NOMO-1 treated with DMSO at 0.1 percent for 48 hours (cell line): Measurements from ENCODE around the gene REV3L.
"Not testable (repeated sequence)": the region's sequence is repeated elsewhere in the genome, so short reads cannot be mapped to it uniquely, and the experiment has no call there.

Experiments
- DNase-seq: peaks from one replicate; lab custom pipeline; 2025; ENCODE audit not compliant: unreplicated experiment; lab: John Stamatoyannopoulos, UW

Gene REV3L

DNA sequence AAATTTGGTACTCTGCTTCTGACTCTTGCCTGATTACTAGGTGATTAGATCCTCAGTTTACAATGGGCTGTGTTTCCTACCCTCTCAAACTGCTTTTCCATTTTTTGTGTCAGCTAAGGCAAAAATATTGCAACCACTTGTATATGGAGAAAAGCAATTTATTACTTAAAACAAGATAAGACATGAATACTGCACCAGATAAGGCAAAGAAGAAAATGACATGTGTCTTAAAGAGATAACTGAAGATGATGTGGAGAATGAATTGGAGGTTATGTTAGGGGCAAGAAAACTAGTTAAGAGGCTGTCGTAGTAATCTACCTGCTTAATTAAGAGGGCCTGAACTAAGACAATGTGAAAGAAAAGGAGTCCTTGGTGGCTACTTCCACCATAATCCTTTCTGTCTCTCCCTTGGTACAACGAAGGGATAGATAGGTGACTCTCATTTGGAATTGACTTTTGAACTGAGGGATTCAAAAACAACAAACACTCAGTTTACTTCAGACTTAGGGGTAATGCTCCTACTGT, 16.3 kb upstream of the REV3L start:
- no peak for DNase-seq

DNA sequence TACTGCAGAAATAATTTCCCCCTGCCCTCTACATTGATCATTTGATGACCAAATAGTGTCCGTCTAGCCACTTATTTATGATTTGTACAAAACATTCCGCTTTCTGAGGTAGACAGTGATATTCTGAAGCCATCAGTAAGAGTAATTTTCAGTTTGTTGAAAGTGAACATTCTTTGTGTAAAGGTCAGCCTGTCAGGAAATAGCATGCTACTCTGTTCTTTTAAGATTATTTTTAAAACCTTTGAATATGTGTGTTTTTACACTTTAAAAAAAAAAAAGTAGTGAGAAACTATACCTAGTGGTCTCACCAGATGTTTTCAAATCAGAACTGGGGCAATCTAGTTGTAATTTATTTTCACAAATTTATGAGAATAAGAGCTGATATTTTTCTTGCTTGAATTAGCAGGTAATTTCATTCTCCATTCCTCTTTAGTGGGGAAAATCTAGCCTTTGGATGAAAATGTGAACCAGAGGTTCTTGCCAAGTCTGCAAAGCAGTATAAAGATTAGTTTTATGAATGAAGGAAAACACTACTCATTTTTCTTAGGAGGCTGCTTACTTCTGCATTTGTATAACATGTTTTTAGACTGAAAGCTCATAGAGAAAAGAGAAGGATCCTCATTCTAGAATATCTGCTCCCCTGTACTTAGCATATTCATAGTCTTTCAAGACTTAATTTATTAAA, 12.1 kb upstream of the REV3L start:
- DNase-seq, result no peak

DNA sequence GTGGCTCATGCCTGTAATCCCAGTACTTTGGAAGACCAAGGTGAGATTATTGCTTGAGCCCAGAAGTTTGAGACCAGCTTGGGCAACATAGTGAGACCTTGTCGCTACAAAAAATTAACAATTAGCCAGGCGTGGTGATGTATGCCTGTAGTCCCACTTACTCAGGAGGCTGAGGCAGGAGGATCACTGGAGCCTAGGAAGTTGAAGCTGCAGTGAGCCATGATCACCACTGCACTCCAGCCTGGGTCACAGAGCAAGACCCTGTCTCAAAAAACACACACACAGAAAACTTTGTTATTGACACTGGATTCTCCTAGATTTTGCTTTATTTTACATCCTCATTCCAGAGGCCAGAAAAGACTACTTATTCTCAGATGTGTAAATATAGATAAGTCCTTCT, 9.5 kb upstream of the REV3L start:
- no peak for DNase-seq

DNA sequence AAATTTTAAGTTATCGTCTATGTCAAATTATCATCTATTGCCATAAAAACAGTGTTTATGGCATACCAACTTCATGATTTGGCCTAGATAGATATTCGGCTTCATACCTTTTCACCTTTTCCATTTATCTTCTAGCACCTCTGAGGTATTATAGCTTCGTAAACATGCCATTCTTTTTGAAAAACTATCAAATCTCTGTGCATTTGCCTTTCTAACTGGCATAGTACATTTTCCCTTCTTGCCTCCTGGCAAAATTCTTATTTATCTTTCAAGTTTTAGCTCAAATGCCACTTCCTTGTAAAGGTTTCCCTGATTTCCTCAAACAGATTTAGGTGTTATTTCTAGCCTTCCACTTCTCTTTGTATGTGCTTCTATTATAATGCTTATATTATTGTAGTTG, 7.0 kb upstream of the REV3L start:
- DNase-seq, result no peak

DNA sequence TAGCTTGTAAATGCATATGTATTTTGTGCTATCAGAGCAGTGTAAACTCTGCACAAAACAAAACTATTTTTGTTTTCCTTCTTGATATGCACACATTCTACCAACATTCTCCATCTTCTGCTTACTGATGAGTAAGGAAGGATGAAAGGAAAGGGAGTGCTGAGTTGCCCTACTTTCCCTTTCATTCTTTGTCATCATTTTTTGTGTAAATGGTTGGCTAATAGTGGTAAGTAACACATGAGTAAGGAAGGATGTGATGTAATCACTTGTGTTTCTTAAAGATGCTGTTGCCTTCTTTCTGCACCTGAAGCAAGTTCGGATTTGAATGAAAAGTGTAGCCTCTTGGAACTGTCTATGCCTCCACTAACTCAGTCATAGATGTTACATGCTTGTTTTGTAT, 4.6 kb upstream of the REV3L start:
- peak; percentile 62 for DNase-seq

DNA sequence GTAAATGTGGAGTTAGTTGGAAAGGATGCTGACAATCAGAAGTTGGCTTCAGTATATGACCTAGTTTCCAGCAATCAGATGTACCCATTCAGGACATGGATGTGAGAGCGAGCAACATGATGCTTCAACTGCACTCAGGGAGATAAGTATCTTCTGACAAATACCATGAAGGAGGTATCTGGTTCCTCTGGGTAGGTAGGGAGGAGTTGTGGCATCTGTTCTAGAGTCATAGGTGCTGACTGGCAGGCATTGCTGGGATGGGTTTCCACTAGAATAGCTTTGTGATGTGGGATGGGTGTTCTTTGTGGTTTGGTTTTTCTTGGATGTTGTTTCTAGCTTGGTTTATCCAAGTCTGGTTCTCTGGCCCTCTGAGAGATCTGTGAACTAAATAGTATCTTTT, 3.9 kb upstream of the REV3L start:
- no peak for DNase-seq

DNA sequence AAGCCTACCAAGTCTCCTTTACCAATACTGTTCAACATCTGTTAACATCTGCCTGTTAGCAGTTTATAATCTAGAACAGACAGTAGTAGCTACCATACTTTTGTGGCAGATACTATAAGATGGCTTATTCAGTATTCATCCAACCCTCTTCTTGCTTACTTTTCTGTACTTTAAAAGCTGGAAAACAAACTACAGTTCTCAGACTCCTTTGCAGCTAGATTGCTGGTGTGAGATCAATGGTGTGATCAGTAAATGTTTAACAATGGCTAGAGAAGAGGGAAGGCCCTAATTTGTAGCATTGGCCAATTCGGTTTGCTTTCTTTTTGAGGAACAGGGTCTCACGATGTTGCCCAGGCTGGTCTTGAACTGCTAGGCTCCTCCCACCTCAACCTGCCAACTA, 3.5 kb upstream of the REV3L start:
- DNase-seq, result no peak

DNA sequence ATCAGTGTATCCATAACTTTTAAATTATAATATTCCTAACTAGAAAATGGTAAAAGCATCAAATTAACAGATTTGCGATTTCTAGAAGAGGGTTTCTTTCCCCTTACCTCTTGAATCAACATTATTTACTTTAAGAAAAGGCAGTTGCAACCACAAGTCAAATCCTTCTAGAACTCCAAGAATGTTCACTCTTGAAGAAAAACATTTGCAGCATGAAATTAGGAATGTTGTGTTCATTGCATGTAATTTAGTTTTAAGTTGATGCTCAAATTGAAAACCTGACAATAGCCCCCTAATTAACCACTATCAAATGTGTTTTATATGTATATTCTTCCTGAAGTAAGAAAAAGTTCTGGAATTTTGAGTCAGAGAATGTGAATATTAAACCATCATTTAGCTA, 2.3 kb upstream of the REV3L start:
- DNase-seq, result no peak

DNA sequence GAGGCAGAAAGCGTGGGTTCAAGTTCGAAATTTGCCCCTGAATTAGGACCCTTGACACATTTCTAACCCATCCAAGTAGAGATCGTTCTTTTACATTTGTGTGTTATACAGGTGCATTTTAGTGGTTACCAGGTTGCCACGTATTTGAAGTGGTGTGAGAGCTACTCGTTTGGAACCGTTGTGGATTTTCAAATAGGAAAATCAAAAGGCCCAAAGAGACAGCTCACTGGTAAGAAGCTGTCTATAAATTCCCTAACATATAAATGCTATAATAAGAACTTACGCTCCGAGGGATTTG, 1.6 kb upstream of the REV3L start:
- DNase-seq, result no peak

DNA sequence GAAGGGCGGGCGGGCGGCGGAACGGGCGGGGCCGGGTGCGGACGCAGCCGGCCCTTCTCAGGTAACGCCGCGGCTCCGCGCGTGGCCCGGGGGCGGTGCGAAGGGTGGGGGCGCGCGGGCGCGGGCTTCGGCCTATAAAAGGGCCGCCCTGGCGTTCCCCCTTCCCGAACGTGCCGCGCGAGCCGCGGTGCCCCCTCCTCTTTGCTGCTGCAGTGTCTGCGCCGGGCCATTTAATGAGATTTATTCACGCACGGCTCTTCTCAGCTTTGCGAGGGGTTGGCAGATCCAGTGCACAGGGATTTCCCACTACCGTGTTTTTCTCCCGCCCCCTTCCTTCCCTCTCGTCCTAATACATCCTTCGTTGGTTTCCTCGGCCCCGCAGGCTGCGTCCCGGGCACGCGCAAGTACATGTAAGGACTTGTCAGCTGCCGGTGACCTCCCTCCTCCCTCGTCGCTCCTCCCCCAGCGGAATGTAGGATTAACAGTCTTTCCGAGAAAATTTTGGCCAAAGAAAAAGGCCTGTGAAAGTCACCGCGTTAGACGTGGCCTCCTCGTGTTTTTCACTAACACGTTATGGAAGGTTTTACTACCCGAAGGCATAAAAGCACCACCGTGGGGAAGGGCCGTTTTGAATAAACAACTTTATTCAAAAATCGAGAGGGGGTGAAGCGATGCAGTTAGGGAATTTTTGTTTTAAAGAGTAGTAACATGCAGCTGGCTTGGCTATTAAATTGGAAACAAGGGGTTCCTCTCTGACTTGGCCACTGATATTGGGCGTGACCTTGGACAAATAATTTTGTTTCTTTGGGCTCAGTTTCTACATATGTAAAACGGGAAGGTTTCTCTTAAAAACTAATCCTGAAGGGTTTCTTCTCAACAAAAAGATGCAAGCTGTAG, 966 bp upstream of the REV3L start:
- peak; percentile 79 for DNase-seq

DNA sequence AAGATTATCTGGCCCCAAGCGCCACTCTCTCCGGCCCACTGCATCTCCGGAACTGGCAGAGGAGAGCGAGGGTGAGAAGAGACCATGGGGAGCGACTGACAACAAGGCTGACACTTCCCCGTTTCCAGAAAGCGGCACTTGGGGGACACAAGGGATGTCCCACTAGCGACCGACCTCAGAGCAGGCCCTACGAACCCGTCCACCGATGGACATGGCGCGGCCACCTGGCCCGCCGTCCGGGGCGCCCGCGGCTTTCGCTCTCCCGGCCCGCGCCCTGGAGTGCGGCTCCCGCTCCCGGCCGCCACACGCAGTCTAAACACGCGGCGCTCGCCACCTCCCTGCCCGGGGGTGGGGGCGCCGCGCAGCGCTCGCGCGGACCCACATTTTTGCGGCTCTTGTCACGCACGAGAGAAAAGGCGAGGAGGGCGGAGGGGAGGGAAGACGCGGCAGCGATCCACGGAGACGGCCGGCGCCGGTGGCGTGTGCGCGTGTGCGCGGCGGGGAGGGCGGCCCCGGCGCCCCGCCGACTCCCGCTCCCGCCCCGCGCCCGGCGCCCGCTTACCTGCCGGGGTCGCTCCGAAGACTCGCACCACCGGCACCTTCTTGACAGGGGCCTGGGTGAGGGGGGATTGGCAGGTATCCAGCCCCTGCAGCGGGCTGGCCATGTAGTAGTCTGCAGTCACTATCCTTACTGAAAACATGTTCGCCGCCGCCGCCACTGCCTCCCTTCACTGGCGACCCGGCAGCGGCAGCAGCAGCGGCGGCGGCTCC, 645 bp downstream of the REV3L start:
- peak; percentile 49 for DNase-seq

DNA sequence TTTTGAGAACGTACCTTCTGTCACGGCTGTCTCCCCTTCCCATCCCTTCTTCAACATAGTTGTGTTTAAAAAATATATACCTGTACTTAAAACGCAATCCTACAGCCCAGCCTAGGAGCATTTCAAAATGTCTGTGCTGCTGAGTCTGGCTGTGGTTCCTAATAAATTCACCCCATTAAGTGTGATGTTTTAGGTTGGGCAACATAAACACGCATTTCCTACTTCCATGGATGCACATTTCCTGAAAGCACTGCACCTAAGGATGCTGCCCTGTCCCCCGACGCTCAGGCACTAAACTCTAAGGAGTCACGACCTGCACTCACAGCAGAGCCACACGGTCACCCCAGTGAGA, 1.2 kb downstream of the REV3L start:
- DNase-seq, result no peak

DNA sequence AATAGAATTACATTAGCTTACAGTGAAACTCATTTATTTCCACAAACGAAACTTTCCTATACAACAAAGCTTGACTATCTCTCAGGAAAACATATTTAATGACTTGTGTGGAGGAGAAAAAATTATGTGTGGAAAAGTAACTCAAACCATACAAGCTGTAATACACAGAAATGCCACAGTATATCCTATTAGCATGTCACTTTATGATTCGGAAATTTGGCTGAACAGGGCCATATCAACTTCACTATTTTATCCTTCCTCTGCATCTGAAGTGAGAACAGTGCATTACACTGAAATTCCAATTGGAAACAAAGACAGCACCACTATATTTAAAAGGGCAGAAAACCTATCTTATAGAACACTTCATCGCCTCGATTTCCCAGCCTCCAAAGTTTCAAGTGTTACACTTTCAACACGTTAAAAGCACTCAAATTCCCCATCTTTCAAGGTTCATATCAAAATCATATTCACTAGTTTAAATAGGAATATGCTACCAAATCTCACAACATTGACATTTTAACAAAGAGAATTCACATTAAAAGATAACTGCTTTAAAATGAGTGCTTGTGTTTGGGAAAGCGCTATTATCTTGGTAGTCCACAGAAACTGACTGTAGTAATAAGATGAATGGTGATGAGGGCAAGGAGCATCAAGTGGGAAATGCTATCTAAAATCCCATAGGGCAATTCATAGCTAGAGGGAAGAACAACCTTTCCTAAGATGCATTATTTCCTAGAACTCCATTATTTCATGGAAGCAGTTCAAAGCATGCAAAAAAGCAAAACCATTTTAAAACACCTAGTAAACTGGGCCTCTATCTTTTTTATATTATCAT, 1.8 kb downstream of the REV3L start:
- no peak for DNase-seq

DNA sequence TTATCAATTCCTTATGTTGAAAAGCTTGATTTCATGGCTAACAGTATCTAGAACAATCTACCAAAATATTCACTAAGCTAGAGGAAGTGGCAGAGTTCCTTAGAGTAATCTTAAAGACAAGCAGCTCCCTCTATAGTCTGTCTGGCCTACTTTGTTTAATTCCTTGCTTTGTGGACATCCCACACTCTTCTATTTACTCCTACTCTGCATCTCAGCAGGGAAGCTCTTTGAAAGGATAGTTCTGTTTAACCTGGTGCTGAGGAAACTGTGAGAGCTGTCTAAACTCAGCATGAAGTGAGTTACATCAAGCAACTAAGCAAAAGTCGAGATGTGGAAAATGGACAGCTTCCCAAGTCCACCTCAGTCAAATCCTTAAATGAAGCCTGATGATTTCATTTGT, 4.3 kb downstream of the REV3L start:
- DNase-seq, result peak; percentile 80

DNA sequence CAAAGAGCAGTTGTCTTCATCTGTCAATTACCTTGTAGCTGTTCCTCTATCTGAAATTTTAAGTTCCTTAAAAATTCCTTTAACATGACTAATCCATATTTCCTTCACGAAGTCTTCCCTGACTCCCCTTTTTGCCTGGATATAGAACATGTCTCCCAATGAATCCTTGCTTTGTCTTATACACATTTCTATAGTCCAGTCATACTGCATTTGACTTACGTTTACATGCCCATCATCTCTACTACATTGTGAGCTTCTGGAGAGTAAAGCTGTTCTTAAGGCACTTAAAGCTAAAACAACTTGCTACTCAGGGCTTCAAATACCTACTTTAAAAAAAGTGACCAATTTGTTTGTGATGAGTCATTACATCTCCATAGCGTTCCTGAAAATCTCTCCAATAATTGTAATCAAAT, 4.9 kb downstream of the REV3L start:
- DNase-seq, result peak; percentile 8

DNA sequence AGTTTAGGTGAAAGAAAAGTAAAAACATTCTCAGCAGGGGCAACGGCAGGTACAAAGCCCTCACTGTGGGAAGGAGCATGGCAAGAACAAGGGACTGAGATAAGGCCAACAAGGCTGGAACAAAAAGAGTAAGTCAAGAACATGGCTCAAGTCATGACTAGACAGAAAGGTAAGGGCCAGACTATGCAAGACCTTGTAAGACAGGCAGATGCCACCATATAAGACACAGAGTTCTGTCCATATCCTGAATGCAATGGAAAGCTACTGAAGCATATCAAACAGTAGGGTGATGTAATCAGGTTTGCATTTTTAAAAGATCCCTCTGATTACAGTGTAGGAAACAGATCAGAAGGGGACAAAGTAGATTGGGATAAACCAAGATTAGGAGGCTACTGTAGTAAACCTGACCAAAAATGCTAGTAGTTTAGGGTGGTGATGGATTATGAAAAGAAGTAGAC, 5.5 kb downstream of the REV3L start:
- DNase-seq, result no peak

DNA sequence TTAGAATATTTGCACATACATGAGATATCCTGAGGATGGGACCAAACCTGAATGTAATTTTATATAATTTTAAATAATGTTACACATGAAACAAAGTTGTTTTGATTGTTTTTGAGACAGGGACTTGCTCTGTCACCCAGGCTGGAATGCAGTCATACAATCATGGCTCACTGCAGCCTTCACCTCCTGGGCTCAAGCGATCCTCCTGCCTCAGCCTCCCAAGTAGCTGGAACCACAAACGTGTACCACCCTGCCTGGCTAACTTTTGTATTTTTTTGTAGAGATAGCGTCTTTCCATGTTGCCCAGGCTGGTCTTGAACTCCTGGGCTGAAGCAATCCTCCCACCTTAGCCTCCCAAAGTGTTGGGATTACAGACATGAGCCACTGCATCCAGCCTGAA, 7.0 kb downstream of the REV3L start:
- not testable (repeated sequence) for DNase-seq

DNA sequence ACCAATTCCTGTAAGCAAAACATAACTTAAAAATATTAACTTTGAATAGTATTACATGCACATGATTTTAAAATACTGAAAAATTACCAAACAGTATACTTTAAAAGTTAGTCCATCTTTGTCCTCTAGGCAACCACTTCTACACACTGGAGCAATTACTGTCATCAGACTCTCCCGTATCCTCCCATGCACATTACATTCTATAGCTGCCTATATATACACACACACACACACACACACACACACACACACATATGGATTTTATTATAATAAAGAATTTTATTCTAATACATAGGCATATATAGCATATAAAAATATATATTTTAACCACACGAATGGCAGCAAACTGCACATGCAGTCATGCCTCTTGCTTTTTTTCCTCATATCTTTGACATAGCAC, 8.2 kb downstream of the REV3L start:
- DNase-seq, result no peak

DNA sequence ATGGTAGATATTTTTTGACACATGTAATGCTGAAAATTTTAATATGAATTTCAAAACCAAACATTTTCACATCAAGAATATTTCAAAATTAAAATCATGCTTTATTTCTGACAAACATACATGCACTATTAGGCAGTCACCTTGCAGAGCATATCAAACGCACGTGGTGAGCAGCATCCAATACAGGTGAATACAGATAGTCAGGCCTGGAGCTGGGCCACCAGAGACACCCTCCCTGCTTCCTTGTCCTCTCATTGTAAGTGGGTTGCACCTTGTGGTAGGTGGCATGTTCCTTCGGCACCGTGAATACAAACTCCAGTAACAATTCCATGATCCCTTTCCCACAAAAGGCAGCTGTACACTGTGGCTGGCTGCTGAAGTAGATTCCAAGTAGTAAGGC, 8.9 kb downstream of the REV3L start:
- DNase-seq, result no peak

DNA sequence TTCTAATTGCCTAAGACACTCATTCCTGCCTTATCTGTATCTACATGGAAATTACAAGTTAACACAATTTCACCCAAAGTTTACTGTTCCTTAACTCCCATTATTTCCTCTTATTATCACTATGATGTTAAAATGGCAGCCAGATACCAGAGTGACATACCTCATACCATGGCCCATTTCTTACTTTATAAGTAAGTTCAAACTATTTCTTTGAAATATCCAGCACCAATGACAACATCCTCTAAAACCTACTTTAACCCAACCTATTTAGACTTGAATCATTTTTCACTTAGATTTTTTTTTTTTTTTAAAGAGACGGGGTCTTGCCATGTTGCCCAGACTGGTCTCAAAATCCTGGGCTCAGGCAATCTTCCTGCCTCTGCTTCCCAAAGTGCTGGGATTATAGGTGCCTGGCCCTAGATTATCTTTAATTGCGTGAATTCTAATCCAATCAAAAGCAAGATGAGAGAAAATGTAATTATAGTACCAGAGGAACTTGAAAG, 10.0 kb downstream of the REV3L start:
- DNase-seq, result no peak

DNA sequence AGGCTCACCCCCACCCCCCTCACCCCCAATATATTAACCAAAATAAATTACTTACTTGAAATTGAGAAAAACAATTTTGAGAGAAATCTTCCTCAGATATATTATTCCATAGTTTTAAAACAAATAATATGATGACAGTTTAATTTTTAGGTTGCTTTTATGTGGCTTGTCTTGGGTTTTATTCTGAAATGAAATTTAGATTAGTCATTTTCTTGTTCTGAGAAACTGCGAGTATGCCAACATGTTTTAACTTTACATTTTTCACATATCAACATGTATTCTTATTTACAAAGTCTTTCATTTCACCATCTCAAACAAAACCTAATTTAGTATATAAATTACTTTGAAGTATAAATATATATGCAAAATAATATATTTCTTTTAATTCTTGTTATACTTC, 11.1 kb downstream of the REV3L start:
- DNase-seq, result no peak
